Sigmoid colon (tissue), 7 donors: ENCODE results near the gene SMAD3. TPM values are rescaled to one million over a fixed set of nuclear protein-coding genes. Genes with fewer than 3 reads are reported as not detected.

ENCODE experiments used
- DNase-seq: peaks from one replicate; pipeline ENCODE4 v3.0.0-alpha.2; 2019
- H3K27ac ChIP-seq, 4 donors: fragments of 200-600 bp; sonication (generic); one replicate each; pipeline ENCODE4 v1.5.1; 2016 to 2019; ENCODE audit warnings: mild to moderate bottlenecking in 1 of 4
- H3K27me3 ChIP-seq, 3 donors: fragments of 200-600 bp; sonication (generic); one replicate each; pipeline ENCODE4 v1.5.1; 2019; ENCODE audit warnings: mild to moderate bottlenecking in 1 of 3
- H3K36me3 ChIP-seq, 4 donors: fragments of 200-600 bp; sonication (generic); one replicate each; pipeline ENCODE4 v1.5.1; 2016 to 2019
- H3K4me1 ChIP-seq, 4 donors: fragments of 200-600 bp; sonication (generic); one replicate each; pipeline ENCODE4 v1.5.1; 2017 to 2019
- H3K4me3 ChIP-seq, 4 donors: fragments of 200-600 bp; sonication (generic); one replicate each; pipeline ENCODE4 v1.5.1; 2017 to 2019; ENCODE audit warnings: mild to moderate bottlenecking in 2 of 4, moderate library complexity in 1 of 4
- H3K9me3 ChIP-seq, 4 donors: fragments of 200-600 bp in 3 of 4; sonication (generic) in 3 of 4; one replicate each; pipeline versions ENCODE4 v1.5.1 to v1.6.1; 2013 to 2019
- EP300 ChIP-seq, 4 donors: sonication (generic); formaldehyde crosslinking; IDR thresholded peaks; one replicate each; pipeline ENCODE4 v1.6.1; 2017; ENCODE audit warnings: antibody characterized with exemption in 4 of 4
- POLR2A ChIP-seq, 2 donors: fragments of 450-650 bp; IDR thresholded peaks; one replicate each; pipeline ENCODE4 v1.6.1; 2016; ENCODE audit warnings: antibody characterized with exemption in 2 of 2, mild to moderate bottlenecking in 2 of 2, moderate library complexity in 2 of 2
- POLR2AphosphoS5 ChIP-seq, 4 donors: sonication (generic); formaldehyde crosslinking; IDR thresholded peaks; one replicate each; pipeline ENCODE4 v1.6.1; 2017; ENCODE audit warnings: antibody characterized with exemption in 4 of 4
- whole genome bisulfite sequencing, 2 donors: extraction: QIAGEN DNeasy Blood & Tissue Kit; methylation state at CpG; one replicate each; pipeline ENCODE4 v1.1.7; 2013; 5-methylcytosine and 5-hydroxymethylcytosine counted together
- intact Hi-C: fragments of 100-400 bp; cut with DNase I; formaldehyde crosslinking; loops from one replicate; pipeline ENCODE4 v1.15.1; 2023
- polyA plus RNA-seq, 3 donors: library from polyadenylated mRNA; stranded (reverse); fragments of 200-250 nt; gene quantifications; one replicate each; pipeline ENCODE4 v1.2.3, GENCODE V29; 2013
- total RNA-seq, 4 donors: library from RNA; depleted of rRNA; stranded (reverse); fragments of >200 nt; gene quantifications; one replicate each; pipeline ENCODE4 v1.1.0, GENCODE V29; 2016
- TF ChIP-seq, protein P1 (sequence below), 4 experiments: fragments of 450-650 bp in 3 of 4; fragments of 200-600 bp in 1 of 4; IDR thresholded peaks; one replicate each; pipeline ENCODE4 v1.5.1; 2016 to 2019; ENCODE audit warnings: antibody characterized with exemption in 4 of 4, mild to moderate bottlenecking in 3 of 4, moderate library complexity in 2 of 4
- donor health status: healthy with polysubstance abuse.
- donor health status: Bipolar disorder and iron deficiency.
- donor health status: healthy.

The SMAD3 gene
- total and polyA plus RNA-seq, 7 donors, result 12.5 to 28.2 (median 18.4) TPM

DNA sequence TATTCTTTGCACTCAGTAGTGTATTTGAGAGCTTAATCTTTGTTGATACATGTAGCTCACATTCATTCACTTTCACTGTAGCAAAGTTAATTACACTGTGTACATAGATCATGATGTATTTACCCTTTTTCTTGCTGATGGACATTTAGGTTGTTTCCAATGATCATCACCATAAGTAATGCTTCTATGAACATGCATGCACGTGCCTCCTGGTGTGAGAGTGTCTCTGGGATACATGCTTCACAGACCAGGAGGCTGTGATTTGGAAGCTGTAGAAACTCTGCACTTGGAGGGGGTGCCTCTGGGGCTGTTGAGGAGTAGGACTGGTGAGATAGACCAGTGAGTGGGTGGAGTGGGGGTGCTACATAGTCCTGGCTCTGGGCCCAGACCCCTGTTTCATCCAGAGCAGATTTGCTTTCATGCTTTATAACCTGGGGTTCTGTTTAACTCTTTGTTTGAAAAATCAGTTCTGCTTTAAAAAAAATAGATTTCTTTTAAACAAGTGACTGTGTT, 18.2 kb upstream of the SMAD3 start:
- intact Hi-C loops, result no loop called here
- H3K36me3 ChIP-seq, result no peaks in the 10 kb centered on the region
- H3K27me3 ChIP-seq, result no peaks in the 10 kb centered on the region
- no peak overlapping the region for H3K27ac ChIP-seq
- peak; percentile 35 for DNase-seq
- H3K9me3 ChIP-seq, result no peaks in the 10 kb centered on the region
- H3K4me3 ChIP-seq, result no peak overlapping the region
- peaks cover 0 to 32% (median 27%) of the 10 kb centered on the region in 4 donors for H3K4me1 ChIP-seq
- 38 to 67% methylated on average over 1 of the region's 1 CpG for WGBS, 2 donors
- TF ChIP-seq, protein P1, sequence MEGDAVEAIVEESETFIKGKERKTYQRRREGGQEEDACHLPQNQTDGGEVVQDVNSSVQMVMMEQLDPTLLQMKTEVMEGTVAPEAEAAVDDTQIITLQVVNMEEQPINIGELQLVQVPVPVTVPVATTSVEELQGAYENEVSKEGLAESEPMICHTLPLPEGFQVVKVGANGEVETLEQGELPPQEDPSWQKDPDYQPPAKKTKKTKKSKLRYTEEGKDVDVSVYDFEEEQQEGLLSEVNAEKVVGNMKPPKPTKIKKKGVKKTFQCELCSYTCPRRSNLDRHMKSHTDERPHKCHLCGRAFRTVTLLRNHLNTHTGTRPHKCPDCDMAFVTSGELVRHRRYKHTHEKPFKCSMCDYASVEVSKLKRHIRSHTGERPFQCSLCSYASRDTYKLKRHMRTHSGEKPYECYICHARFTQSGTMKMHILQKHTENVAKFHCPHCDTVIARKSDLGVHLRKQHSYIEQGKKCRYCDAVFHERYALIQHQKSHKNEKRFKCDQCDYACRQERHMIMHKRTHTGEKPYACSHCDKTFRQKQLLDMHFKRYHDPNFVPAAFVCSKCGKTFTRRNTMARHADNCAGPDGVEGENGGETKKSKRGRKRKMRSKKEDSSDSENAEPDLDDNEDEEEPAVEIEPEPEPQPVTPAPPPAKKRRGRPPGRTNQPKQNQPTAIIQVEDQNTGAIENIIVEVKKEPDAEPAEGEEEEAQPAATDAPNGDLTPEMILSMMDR (IDR thresholded peaks at IDR 0.05), result no peak
- no peak for TF ChIP-seq EP300 (IDR thresholded peaks at IDR 0.05)
- TF ChIP-seq POLR2A (IDR thresholded peaks at IDR 0.05), result no peak
- no peak for TF ChIP-seq POLR2AphosphoS5 (IDR thresholded peaks at IDR 0.05)

- Histone ChIP-seq H3K4me1 (peaks cover 0 to 29% (median 24%) of the 10 kb centered on the region in 4 donors), H3K27ac (peak overlapping the region; percentile 26 to 67 (median 54)), H3K9me3 (no peaks in the 10 kb centered on the region), H3K4me3 (no peak overlapping the region), H3K27me3 (no peaks in the 10 kb centered on the region), H3K36me3 (no peaks in the 10 kb centered on the region)
- TF ChIP-seq POLR2A (IDR thresholded peaks at IDR 0.05) (no peak), EP300 (IDR thresholded peaks at IDR 0.05) (no peak), POLR2AphosphoS5 (IDR thresholded peaks at IDR 0.05) (peak in 1 of 4 donors; percentile 17)
- TF ChIP-seq, protein P1 (IDR thresholded peaks at IDR 0.05), result no peak
- intact Hi-C loops, result no loop called here
- WGBS, 2 donors, result 25 to 56% methylated on average over 9 of the region's 9 CpGs
- peak; percentile 52 for DNase-seq
Observed at GRCh38 chr15:67048281-67049279, 16.8 kb upstream of the SMAD3 start.

DNA sequence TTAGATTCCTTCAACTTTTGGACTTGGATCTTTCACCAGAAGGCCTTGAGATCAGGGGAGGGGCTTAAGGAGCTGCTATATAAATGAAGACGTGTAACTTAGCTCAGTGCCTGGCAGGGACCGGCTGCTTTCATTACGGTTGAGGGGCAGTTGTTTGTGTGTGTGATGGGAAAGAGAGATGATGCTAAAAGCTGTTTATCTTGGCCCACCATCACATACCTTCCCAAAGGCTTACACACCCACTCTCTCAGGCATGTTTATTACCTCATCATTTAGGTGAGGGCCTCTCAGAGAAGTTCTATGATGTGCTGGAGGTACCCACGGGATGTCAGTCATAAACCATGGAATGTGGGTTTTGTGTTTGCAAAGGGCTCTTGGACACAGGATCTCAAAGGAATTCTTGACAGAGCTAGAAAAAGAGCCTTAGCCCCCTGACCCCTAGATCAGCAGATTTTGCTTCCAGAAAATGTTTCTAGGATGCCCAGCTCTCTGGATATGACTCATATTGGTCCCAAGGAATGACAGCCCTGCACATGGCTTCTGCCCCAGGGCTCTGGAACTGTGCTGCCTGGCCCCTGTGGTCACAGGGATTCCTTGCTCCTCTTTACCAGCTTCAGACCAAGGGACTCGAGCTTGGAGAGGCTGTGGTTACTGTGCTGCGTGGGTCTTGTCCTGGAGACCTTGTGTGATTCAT, 15.9 kb upstream of the SMAD3 start:
- Histone ChIP-seq H3K27me3 (no peaks in the 10 kb centered on the region), H3K4me3 (no peak overlapping the region), H3K4me1 (peaks cover 0 to 22% (median 18%) of the 10 kb centered on the region in 4 donors), H3K36me3 (no peaks in the 10 kb centered on the region), H3K9me3 (no peaks in the 10 kb centered on the region), H3K27ac (peak overlapping the region; percentile 26 to 67 (median 54))
- intact Hi-C loops, result no loop called here
- peak; percentile 46 for DNase-seq
- 34 to 68% methylated on average over 6 of the region's 6 CpGs for whole genome bisulfite sequencing, 2 donors
- TF ChIP-seq EP300 (IDR thresholded peaks at IDR 0.05) (no peak), POLR2A (IDR thresholded peaks at IDR 0.05) (peak in 1 of 2 donors; percentile 25), POLR2AphosphoS5 (IDR thresholded peaks at IDR 0.05) (no peak)
- TF ChIP-seq, protein P1 (IDR thresholded peaks at IDR 0.05), result no peak

DNA sequence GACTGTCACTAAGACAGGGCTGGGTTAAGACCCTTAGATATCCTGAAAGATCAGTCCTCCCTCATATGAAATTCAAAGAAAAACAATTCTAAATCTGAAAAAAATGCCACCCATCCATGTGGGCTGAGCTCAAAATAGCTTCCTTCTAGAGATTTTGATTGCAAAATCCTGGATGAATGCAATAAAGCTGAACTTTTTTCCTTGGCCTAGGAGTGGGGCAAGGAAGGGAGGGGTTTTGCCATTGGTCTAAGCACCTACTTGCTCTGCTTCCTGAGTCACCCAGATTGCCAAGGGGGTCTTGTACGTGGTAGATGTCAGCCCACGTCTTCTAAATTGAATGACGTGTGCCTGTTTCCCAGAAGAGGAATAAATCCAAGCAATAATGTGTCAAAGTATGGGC, 15.3 kb upstream of the SMAD3 start:
- Histone ChIP-seq H3K4me3 (no peak overlapping the region), H3K4me1 (peaks cover 0 to 21% (median 17%) of the 10 kb centered on the region in 4 donors), H3K9me3 (no peaks in the 10 kb centered on the region), H3K27ac (peak overlapping the region in 3 of 4 donors; percentile 50 to 67 (median 58)), H3K36me3 (no peaks in the 10 kb centered on the region), H3K27me3 (no peaks in the 10 kb centered on the region)
- peak; percentile 35 for DNase-seq
- intact Hi-C loops, result no loop called here
- 5 to 60% methylated on average over 3 of the region's 3 CpGs for WGBS, 2 donors
- TF ChIP-seq, protein P1 (IDR thresholded peaks at IDR 0.05), result no peak
- TF ChIP-seq EP300 (IDR thresholded peaks at IDR 0.05), result no peak
- TF ChIP-seq POLR2A (IDR thresholded peaks at IDR 0.05), result no peak
- TF ChIP-seq POLR2AphosphoS5 (IDR thresholded peaks at IDR 0.05), result no peak
